GM12878 (cell line): ENCODE results near the gene TRIM28. TPM values are rescaled to one million over a fixed set of nuclear protein-coding genes. Genes with fewer than 3 reads are reported as not detected.

Experiments
- ATAC-seq: fragments of 200-7000 bp; cut with Tn5 transposase; 3 replicates; pipeline ENCODE4 v1.9.1; 2020; ENCODE audit warnings: mild to moderate bottlenecking, moderate library complexity
- BruUV-seq: library from RNA; stranded (reverse); fragments of 400-500 nt; replicated peaks from 2 replicates; lab custom pipeline; 2021; lab: Mats Ljungman, UMichigan
- CTCF ChIA-PET: fragments of 300-600 bp; sonication (Branson Sonifier 250); formaldehyde crosslinking; extraction: SDS; loops from one replicate; lab custom pipeline; 2021; ENCODE audit warnings: inconsistent platforms; lab: Yijun Ruan, JAX
- POLR2A ChIA-PET: fragments of 350-600 bp; formaldehyde crosslinking; extraction: SDS; loops from one replicate; lab custom pipeline; 2021; ENCODE audit warnings: inconsistent platforms; lab: Charles Lee
- RAD21 ChIA-PET: fragments of 300-600 bp; sonication (Branson Sonifier 250); formaldehyde crosslinking; loops from one replicate; lab custom pipeline; 2023; ENCODE audit warnings: antibody characterized with exemption; ENCODE audit not compliant: unreplicated experiment; lab: Charles Lee
- SMC1A ChIA-PET: fragments of 300-600 bp; sonication (Branson Sonifier 250); formaldehyde crosslinking; loops from one replicate; lab custom pipeline; 2023; ENCODE audit not compliant: unreplicated experiment, uncharacterized antibody; lab: Charles Lee
- DNase-seq: peaks from one replicate; pipeline ENCODE4 v3.0.0-alpha.2; 2011; ENCODE audit warnings: low read depth, low spot score
- FAIRE-seq: peaks from 3 replicates; lab custom pipeline; 2011; peaks lifted over from hg19 to GRCh38; lab: Jason Lieb, UNC
- H2AFZ ChIP-seq: 2 replicates; pipeline ENCODE4 v1.6.0; 2011; ENCODE audit warnings: low read depth, low read length, control low read depth; ENCODE audit not compliant: control insufficient read depth
- H3K27ac ChIP-seq: 2 replicates; pipeline ENCODE4 v1.5.1; 2011; ENCODE audit warnings: control low read depth; ENCODE audit not compliant: control insufficient read depth, insufficient read depth
- H3K27me3 ChIP-seq, 2 experiments: replicated peaks in 1 of 2; 2 replicates each; pipeline versions ENCODE4 v1.6.0 to v1.6.1; 2011; ENCODE audit warnings: low read length in 1 of 2; ENCODE audit not compliant: control insufficient read depth in 2 of 2, insufficient read depth in 2 of 2
- H3K36me3 ChIP-seq, 2 experiments: 2 replicates each; pipeline ENCODE4 v1.5.1; 2011; ENCODE audit warnings: low read length in 1 of 2; ENCODE audit not compliant: control insufficient read depth in 2 of 2, insufficient read depth in 2 of 2
- H3K4me1 ChIP-seq: 2 replicates; pipeline ENCODE4 v1.6.1; 2011; ENCODE audit warnings: mild to moderate bottlenecking, low read length, moderate library complexity, mixed read lengths; ENCODE audit not compliant: control insufficient read depth, insufficient read depth
- H3K4me2 ChIP-seq: 2 replicates; pipeline ENCODE4 v1.6.0; 2011; ENCODE audit warnings: control low read depth; ENCODE audit not compliant: control insufficient read depth, insufficient read depth
- H3K4me3 ChIP-seq: fragments of 200-600 bp; sonication (generic); 2 replicates; pipeline ENCODE4 v1.5.1; 2016
- H3K79me2 ChIP-seq: 2 replicates; pipeline ENCODE4 v1.6.0; 2011; ENCODE audit warnings: low read length; ENCODE audit not compliant: control insufficient read depth, insufficient read depth
- H3K9ac ChIP-seq: 2 replicates; pipeline ENCODE4 v1.8.0; 2011; ENCODE audit warnings: low read length, control low read depth, mixed read lengths; ENCODE audit not compliant: control insufficient read depth, insufficient read depth
- H3K9me3 ChIP-seq: replicated peaks from 3 replicates; pipeline ENCODE4 v1.5.1; 2011; ENCODE audit warnings: mild to moderate bottlenecking, low read length; ENCODE audit not compliant: control insufficient read depth, insufficient read depth
- H4K20me1 ChIP-seq: 2 replicates; pipeline ENCODE4 v1.6.0; 2011; ENCODE audit not compliant: control insufficient read depth, insufficient read depth
- POLR2A ChIP-seq: IDR thresholded peaks from 2 replicates; pipeline ENCODE4 v1.6.1; 2011; ENCODE audit warnings: low read depth, mild to moderate bottlenecking, low read length
- POLR2AphosphoS5 ChIP-seq: IDR thresholded peaks from 2 replicates; pipeline ENCODE4 v1.6.1; 2011; ENCODE audit warnings: mild to moderate bottlenecking, low read length, inconsistent platforms
- SKIL ChIP-seq: fragments of 450-650 bp; IDR thresholded peaks from 2 replicates; pipeline ENCODE4 v1.6.1; 2017; ENCODE audit warnings: mild to moderate bottlenecking, low read depth, inconsistent platforms; ENCODE audit not compliant: poor library complexity, severe bottlenecking
- WGBS: methylation state at CpG from one replicate; pipeline ENCODE4 v1.1.6; 2016; ENCODE audit warnings: low lambda C conversion rate; ENCODE audit not compliant: insufficient replicate concordance, insufficient coverage; ENCODE audit errors: missing lambda C conversion rate; 5-methylcytosine and 5-hydroxymethylcytosine counted together
- in situ Hi-C: fragments of 300-500 bp; cut with MboI; formaldehyde crosslinking; loops from 9 replicates; pipeline ENCODE4 v1.14.3; 2018; ENCODE audit warnings: mixed read lengths
- intact Hi-C: fragments of 100-400 bp; cut with micrococcal nuclease; formaldehyde crosslinking; loops from one replicate; pipeline ENCODE4 v1.14.2; 2022; ENCODE audit not compliant: unreplicated experiment
- polyA plus RNA-seq, 11 experiments: library from polyadenylated mRNA; depleted of rRNA in 4 of 11; unstranded in 6 of 11; stranded (reverse) in 5 of 11; fragments of >200 nt; fragmentation: Nextera tagmentation in 4 of 11; fragmentation: Illumina TruSeq in 1 of 11; extraction: Ambion mirVana in 4 of 11; extraction: Trizol in 1 of 11; gene quantifications; 1 replicate in 1 of 11; 2 replicates in 10 of 11; pipeline versions ENCODE4 v1.2.1 to v1.2.3, GENCODE V29; 2011 to 2016; ENCODE audit warnings: inconsistent platforms in 2 of 11, missing spikeins in 2 of 11, low read depth in 1 of 11
- total RNA-seq, 4 experiments: library from RNA; depleted of rRNA in 3 of 4; stranded (reverse); fragments of >200 nt in 3 of 4; fragmentation: Illumina TruSeq in 1 of 4; extraction: Trizol in 1 of 4; gene quantifications; 2 replicates each; pipeline versions ENCODE4 v1.2.1 to v1.2.3, GENCODE V29; 2013 to 2021

The TRIM28 gene
- total and polyA plus RNA-seq, 10 of the 15 experiments (the other 5 are each of a cell fraction or from before 2014, with no cell fraction given) = 5.0 to 650 (median 296) TPM

DNA sequence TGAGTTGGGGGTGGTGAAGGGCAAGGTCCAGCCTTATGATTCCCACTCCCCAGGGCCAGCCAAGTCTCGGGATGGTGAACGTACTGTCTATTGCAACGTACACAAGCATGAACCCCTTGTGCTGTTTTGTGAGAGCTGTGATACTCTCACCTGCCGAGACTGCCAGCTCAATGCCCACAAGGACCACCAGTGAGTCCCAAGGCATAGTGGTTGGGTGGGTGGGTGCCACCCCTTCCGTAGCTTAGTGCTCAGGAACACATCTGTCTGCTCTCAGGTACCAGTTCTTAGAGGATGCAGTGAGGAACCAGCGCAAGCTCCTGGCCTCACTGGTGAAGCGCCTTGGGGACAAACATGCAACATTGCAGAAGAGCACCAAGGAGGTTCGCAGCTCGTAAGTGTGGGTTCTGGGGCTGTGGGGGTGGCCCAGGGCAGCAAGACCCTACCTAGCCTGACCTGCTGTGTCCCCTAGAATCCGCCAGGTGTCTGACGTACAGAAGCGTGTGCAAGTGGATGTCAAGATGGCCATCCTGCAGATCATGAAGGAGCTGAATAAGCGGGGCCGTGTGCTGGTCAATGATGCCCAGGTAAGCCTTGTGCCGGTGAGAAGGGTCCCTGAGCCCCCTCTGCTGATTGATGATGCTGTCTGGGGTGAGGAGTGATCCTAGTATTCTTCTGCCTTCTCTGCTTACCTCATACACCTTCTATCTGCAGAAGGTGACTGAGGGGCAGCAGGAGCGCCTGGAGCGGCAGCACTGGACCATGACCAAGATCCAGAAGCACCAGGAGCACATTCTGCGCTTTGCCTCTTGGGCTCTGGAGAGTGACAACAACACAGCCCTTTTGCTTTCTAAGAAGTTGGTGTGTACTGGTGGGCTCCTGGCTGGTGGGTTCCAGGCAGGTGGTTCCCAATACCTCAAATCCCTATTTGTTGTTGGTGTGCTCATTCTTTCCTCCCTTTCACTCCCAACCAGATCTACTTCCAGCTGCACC is 3.8 kb downstream of the TRIM28 start:
- H4K20me1 ChIP-seq = peaks cover 19% of the 10 kb centered on the region
- no peak overlapping the region for H2AFZ ChIP-seq
- no peak for ATAC-seq
- no peak for DNase-seq
- FAIRE-seq = no peak
- ChIA-PET POLR2A (interaction anchor here (1.0 to 1.3 kb wide), 2 partner anchors 28 kb away, joined by 3 to 4 read pairs; partner anchors contain the start of gene ZBTB45), CTCF (interaction anchor here (1.0 kb wide), 1 partner anchor 33 kb away, joined by 3 read pairs; no protein-coding TSS in a partner anchor), RAD21 (no interaction called here), SMC1A (no interaction called here)
- WGBS = 81% methylated on average over 18 of the region's 18 CpGs
- no peak overlapping the region for H3K9ac ChIP-seq
- H3K4me1 ChIP-seq = peaks cover 8% of the 10 kb centered on the region
- no peaks in the 10 kb centered on the region for H3K9me3 ChIP-seq
- peaks cover 35 to 48% of the 10 kb centered on the region in 2 experiments; a peak in 3 of 4 replicates for H3K36me3 ChIP-seq
- peak; percentile 27; the same call in 1 of the 2 replicates for TF ChIP-seq POLR2AphosphoS5
- TF ChIP-seq POLR2A = peak; percentile 55; the same call in 1 of the 2 replicates
- no peak for TF ChIP-seq SKIL
- H3K27ac ChIP-seq = no peak overlapping the region
- in situ Hi-C loops = no loop called here
- no peak overlapping the region for H3K4me3 ChIP-seq
- no TSS peak for BruUV-seq
- intact Hi-C loops = no loop called here
- peak overlapping the region; percentile 46 for H3K4me2 ChIP-seq
- H3K79me2 ChIP-seq = peaks cover 37% of the 10 kb centered on the region
- no peaks in the 10 kb centered on the region for H3K27me3 ChIP-seq
